Esophagus muscularis mucosa (tissue), 4 donors: ENCODE data around the gene CCDC102B. TPM values are rescaled to one million over a fixed set of nuclear protein-coding genes. Genes with fewer than 3 reads are reported as not detected.

ENCODE experiments used
- DNase-seq: peaks from one replicate; pipeline ENCODE4 v3.0.0-alpha.2; 2017; ENCODE audit errors: extremely low spot score
- H3K27ac ChIP-seq, 4 donors: fragments of 200-600 bp; sonication (generic); replicated peaks in 1 of 4; 1 replicate in 3 of 4; 2 replicates in 1 of 4; pipeline ENCODE4 v1.5.1; 2016 to 2019; ENCODE audit warnings: mild to moderate bottlenecking in 1 of 4
- H3K27me3 ChIP-seq, 4 donors: fragments of 200-600 bp; sonication (generic); one replicate each; pipeline versions ENCODE4 v1.5.1 to v1.6.0; 2016 to 2019
- H3K36me3 ChIP-seq, 4 donors: fragments of 200-600 bp; sonication (generic); one replicate each; pipeline ENCODE4 v1.5.1; 2016 to 2019
- H3K4me1 ChIP-seq, 4 donors: fragments of 200-600 bp; sonication (generic); one replicate each; pipeline ENCODE4 v1.5.1; 2016 to 2019
- H3K4me3 ChIP-seq, 4 donors: fragments of 200-600 bp; sonication (generic); 1 replicate in 2 of 4; 2 replicates in 2 of 4; pipeline ENCODE4 v1.5.1; 2016 to 2019; ENCODE audit warnings: mild to moderate bottlenecking in 4 of 4, moderate library complexity in 1 of 4
- H3K9me3 ChIP-seq, 4 donors: fragments of 200-600 bp; sonication (generic); 1 replicate in 3 of 4; 2 replicates in 1 of 4; pipeline ENCODE4 v1.5.1; 2016 to 2019
- CTCF ChIP-seq, 3 experiments: fragments of 200-600 bp in 2 of 3; fragments of 450-650 bp in 1 of 3; sonication (generic) in 2 of 3; IDR thresholded peaks; one replicate each; pipeline ENCODE4 v1.5.1; 2017 to 2019; ENCODE audit warnings: antibody characterized with exemption in 3 of 3, mild to moderate bottlenecking in 2 of 3, moderate library complexity in 1 of 3
- EP300 ChIP-seq: sonication (generic); formaldehyde crosslinking; IDR thresholded peaks from one replicate; pipeline ENCODE4 v1.6.1; 2017; ENCODE audit warnings: antibody characterized with exemption
- POLR2A ChIP-seq: fragments of 450-650 bp; IDR thresholded peaks from one replicate; pipeline ENCODE4 v1.6.1; 2017; ENCODE audit warnings: antibody characterized with exemption, moderate library complexity, mild to moderate bottlenecking, low read depth
- POLR2AphosphoS5 ChIP-seq, 2 donors: sonication (generic); formaldehyde crosslinking; IDR thresholded peaks; one replicate each; pipeline ENCODE4 v1.6.1; 2017; ENCODE audit warnings: antibody characterized with exemption in 2 of 2
- WGBS: methylation state at CpG from one replicate; pipeline ENCODE4 v1.1.5; 2018; 5-methylcytosine and 5-hydroxymethylcytosine counted together
- intact Hi-C: fragments of 100-400 bp; cut with DNase I; formaldehyde crosslinking; loops from one replicate; pipeline ENCODE4 v1.15.1; 2023
- total RNA-seq, 4 donors: library from RNA; depleted of rRNA; stranded (reverse); fragments of >200 nt; gene quantifications; one replicate each; pipeline versions ENCODE4 v1.1.0 to v1.2.1, GENCODE V29; 2016

Gene CCDC102B
- total RNA-seq, 4 donors from 2014 or later: 3.0 to 6.8 (median 4.8) TPM

DNA sequence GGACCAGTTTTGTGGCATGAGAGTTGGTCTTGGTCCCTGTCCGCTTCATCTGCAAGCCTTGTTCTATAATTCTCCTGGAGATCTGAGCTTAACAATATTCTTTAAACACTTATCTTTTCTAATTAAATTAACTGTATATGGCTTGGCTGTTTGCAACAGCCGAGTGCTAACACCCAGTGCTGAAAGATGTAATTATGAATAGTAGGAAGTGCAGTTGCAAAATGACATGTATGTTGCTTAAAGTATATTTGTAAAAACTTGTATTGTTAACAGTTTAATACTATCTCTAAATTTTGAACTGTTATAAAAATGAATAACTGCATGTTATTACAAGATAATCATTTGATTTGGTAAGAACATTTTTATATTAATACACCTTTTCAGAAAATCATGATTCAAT, 45.1 kb downstream of the CCDC102B start:
- WGBS: 86% methylated on average over 2 of the region's 2 CpGs
- Histone ChIP-seq H3K27me3 (no peaks in the 10 kb centered on the region), H3K9me3 (no peaks in the 10 kb centered on the region), H3K4me1 (peaks cover 0 to 11% (median 0%) of the 10 kb centered on the region in 4 donors), H3K36me3 (no peaks in the 10 kb centered on the region), H3K4me3 (no peak overlapping the region), H3K27ac (no peak overlapping the region)
- intact Hi-C loops: no loop called here
- no peak for TF ChIP-seq POLR2A
- no peak for TF ChIP-seq POLR2AphosphoS5 (IDR thresholded peaks at IDR 0.05)
- TF ChIP-seq EP300: no peak
- TF ChIP-seq CTCF (IDR thresholded peaks at IDR 0.05): no peak
- DNase-seq: no peak

GRCh38 chr18:68843473-68844089, 45.7 kb downstream of the CCDC102B start:
- H3K4me1 ChIP-seq: peaks cover 0 to 16% (median 2%) of the 10 kb centered on the region in 4 donors
- no peak overlapping the region for H3K4me3 ChIP-seq
- WGBS: 97% methylated on average over 2 of the region's 2 CpGs
- H3K36me3 ChIP-seq: no peaks in the 10 kb centered on the region
- H3K27ac ChIP-seq: no peak overlapping the region
- no peak for TF ChIP-seq POLR2AphosphoS5 (IDR thresholded peaks at IDR 0.05)
- no peak for TF ChIP-seq CTCF (IDR thresholded peaks at IDR 0.05)
- TF ChIP-seq POLR2A: no peak
- no peak for TF ChIP-seq EP300
- intact Hi-C loops: no loop called here
- no peaks in the 10 kb centered on the region for H3K27me3 ChIP-seq
- no peak for DNase-seq
- no peaks in the 10 kb centered on the region for H3K9me3 ChIP-seq

- peaks cover 0 to 10% (median 2%) of the 10 kb centered on the region in 4 donors for H3K4me1 ChIP-seq
- intact Hi-C loops: loop anchor here (5.0 kb wide), 1 partner anchor 1240 kb away; no protein-coding TSS in a partner anchor
- DNase-seq: no peak
- TF ChIP-seq CTCF (IDR thresholded peaks at IDR 0.05): peak; percentile 37 to 66 (median 49)
- no peak for TF ChIP-seq POLR2A
- TF ChIP-seq POLR2AphosphoS5 (IDR thresholded peaks at IDR 0.05): no peak
- TF ChIP-seq EP300: no peak
- H3K4me3 ChIP-seq: no peak overlapping the region
- H3K27ac ChIP-seq: no peak overlapping the region
- H3K27me3 ChIP-seq: no peaks in the 10 kb centered on the region
- WGBS: 22% methylated on average over 3 of the region's 3 CpGs
- H3K9me3 ChIP-seq: no peaks in the 10 kb centered on the region
- no peaks in the 10 kb centered on the region for H3K36me3 ChIP-seq
These were observed 49.4 kb downstream of the CCDC102B start for GRCh38 chr18:68847219-68847837.

DNA sequence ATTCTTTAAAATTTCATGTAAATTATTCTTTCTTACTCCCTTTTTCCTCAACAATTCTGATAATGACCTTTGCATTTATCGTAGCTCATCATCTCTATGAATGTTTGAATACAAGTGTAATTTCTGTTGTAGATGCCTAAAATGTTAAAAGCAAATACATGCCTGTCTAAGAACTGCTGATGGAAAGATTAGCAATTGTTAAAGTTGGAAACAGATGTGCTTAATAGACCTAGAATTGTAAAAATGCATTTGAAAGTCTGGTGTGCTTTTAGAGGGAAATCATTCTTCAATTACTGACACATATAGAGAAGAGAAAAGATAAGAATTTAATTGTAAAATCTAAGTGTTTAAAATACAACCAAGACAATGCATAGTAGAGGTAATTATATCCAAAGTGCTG, 50.4 kb downstream of the CCDC102B start:
- Histone ChIP-seq H3K27ac (no peak overlapping the region), H3K27me3 (no peaks in the 10 kb centered on the region), H3K9me3 (no peaks in the 10 kb centered on the region), H3K4me1 (peaks cover 0 to 10% (median 2%) of the 10 kb centered on the region in 4 donors), H3K36me3 (no peaks in the 10 kb centered on the region), H3K4me3 (no peak overlapping the region)
- TF ChIP-seq EP300 (no peak), POLR2AphosphoS5 (IDR thresholded peaks at IDR 0.05) (no peak)
- intact Hi-C loops: loop anchor here (5.0 kb wide), 1 partner anchor 1239 kb away; no protein-coding TSS in a partner anchor
- 83% methylated on average over 1 of the region's 1 CpG for WGBS
- no peak for DNase-seq

DNA sequence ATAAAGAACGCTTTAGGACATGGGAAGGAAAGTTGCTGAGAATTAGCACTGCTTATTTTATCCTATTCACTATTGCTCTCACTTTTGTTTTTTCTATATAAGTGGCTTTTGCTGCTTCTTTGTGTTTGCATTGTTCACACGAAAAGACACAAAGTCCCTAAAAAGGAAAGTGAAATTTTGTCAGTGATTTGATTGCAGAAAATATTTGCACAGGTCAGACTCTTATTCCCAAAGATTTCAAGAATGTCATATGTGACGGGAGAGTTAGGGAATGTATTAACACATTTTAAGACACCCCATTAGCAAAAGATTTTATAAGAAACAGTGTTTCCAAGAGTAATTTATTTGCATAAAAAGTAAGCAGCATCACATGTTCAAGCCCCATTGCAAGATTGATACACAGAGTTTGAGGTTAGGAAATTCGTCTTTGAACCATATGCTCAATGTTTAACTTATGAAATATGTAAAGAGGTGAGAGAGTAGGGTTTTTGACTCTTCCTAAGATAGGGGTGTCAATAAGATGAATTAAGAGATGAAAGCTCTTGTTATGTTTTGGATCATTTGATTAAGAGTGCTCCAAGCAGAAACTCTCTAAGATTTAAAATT, 57.0 kb downstream of the CCDC102B start:
- no peak overlapping the region for H3K4me3 ChIP-seq
- TF ChIP-seq POLR2A: no peak
- no peak for TF ChIP-seq EP300
- TF ChIP-seq POLR2AphosphoS5 (IDR thresholded peaks at IDR 0.05): no peak
- TF ChIP-seq CTCF (IDR thresholded peaks at IDR 0.05): no peak
- H3K36me3 ChIP-seq: no peaks in the 10 kb centered on the region
- DNase-seq: no peak
- H3K27ac ChIP-seq: no peak overlapping the region
- 71% methylated on average over 4 of the region's 4 CpGs for WGBS
- intact Hi-C loops: no loop called here
- no peaks in the 10 kb centered on the region for H3K27me3 ChIP-seq
- no peaks in the 10 kb centered on the region for H3K4me1 ChIP-seq
- H3K9me3 ChIP-seq: no peaks in the 10 kb centered on the region
